ENCODE measurements around the gene KHK. TPM values are rescaled to one million over a fixed set of nuclear protein-coding genes. Genes with fewer than 3 reads are reported as not detected.

The KHK gene
- polyA plus RNA-seq, 2 of the 4 experiments (the other 2 are of a cell fraction): 4.2 to 7.6 TPM

DNA sequence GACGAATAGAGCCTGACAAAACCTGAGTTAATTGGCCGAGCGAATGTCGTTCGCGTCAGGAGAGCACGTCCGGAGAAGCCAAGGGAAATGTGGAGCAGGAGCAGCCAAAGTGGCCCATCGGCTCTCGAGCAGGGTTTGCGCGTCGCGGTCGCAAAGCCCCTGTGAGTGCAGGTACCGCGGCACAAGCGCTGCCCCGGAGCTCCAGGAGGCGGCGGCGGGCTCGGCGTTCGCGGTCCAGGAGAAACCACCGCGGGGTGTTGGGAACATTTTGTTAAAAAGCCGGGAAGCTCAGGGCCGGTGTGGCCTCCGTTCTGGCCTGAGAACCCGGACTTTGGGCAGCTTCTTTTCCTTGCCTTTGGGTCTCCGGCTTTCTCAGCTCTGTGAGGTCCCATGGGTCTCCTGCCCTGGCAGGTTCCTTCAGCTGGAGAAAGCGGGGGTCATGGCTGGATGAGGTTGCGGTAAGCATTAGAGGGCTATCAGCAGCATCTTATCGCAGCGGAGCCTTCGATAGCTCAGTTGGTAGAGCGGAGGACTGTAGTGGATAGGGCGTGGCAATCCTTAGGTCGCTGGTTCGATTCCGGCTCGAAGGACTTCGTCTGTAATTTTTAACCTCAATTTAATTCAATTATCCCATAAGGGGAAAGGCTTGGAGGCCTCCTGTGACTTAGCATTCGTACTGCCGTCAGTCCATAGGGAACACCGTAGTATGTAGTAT, 36.1 kb upstream of the KHK start:
- Histone ChIP-seq H3K4me2 (peak overlapping the region; percentile 89), H3K4me3 (peak overlapping the region; percentile 86), H3K27ac (peak overlapping the region; percentile 83 to 93), H3K9me3 (no peaks in the 10 kb centered on the region), H3K4me1 (peaks cover 13% of the 10 kb centered on the region; the same call in 2 of the 3 replicates)
- peak; percentile 77 to 86 for ATAC-seq
- CTCF ChIA-PET: interaction anchor here (0.8 to 13.5 kb wide), 18 partner anchors 9 to 253 kb away, joined by 3 to 143 read pairs (median 6); partner anchors contain the start of genes OST4 and TMEM214
- DNase-seq (ENCODE audit: low read depth in 1 of 2, low spot score in 1 of 2): peak; percentile 95 to 97
- 2% methylated on average over 47 of the region's 48 CpGs for WGBS (ENCODE audit: missing lambda C conversion rate)
- no peak for FAIRE-seq
- POLR2A ChIA-PET: interaction anchor here (0.9 to 3.3 kb wide), 17 partner anchors 9 to 331 kb away, joined by 3 to 37 read pairs (median 6); partner anchors contain the start of genes KHK, OST4 and TMEM214
- TF ChIP-seq SREBF2 (IDR thresholded peaks at IDR 0.05) (peak; percentile 90), HOXB13 (CRISPR knock-in tag; IDR thresholded peaks at IDR 0.05; ENCODE audit: low read depth) (no peak), CBX8 (IDR thresholded peaks at IDR 0.05) (no peak), CBX2 (IDR thresholded peaks at IDR 0.05; ENCODE audit: borderline replicate concordance, low read depth) (no peak), PHF8 (IDR thresholded peaks at IDR 0.05; ENCODE audit: borderline replicate concordance, low read depth) (no peak), RCOR1 (IDR thresholded peaks at IDR 0.05; ENCODE audit: low read depth, low read length) (no peak), HEYL (CRISPR knock-in tag; IDR thresholded peaks at IDR 0.05) (no peak), POLR2A (IDR thresholded peaks at IDR 0.05; ENCODE audit: low read length) (peak; percentile 97), MAZ (IDR thresholded peaks at IDR 0.05; ENCODE audit: borderline replicate concordance, low read depth, low read length) (peak; percentile 33; the same call in 1 of the 2 replicates), JUN (IDR thresholded peaks at IDR 0.05) (peak in 1 of 2 experiments; percentile 32; a peak in 3 of 5 replicates), CHD2 (IDR thresholded peaks at IDR 0.05; ENCODE audit: low read length, partially characterized antibody) (no peak), RNF2 (IDR thresholded peaks at IDR 0.05; ENCODE audit: borderline replicate concordance, low read depth) (peak; percentile 84; the same call in 1 of the 2 replicates), MYC (IDR thresholded peaks at IDR 0.05; ENCODE audit: borderline replicate concordance, low read length) (no peak; the same call in 1 of the 2 replicates), TP53 (CRISPR knock-in tag; IDR thresholded peaks at IDR 0.05) (peak; percentile 94), FOSL2 (IDR thresholded peaks at IDR 0.05) (no peak), FOSL2 (CRISPR knock-in tag; IDR thresholded peaks at IDR 0.05) (peak; percentile 36), USF2 (IDR thresholded peaks at IDR 0.05) (no peak), POLR2AphosphoS2 (conservative IDR thresholded peaks at IDR 0.05; ENCODE audit: low read length) (no peak; the same call in 1 of the 2 replicates), MAFK (IDR thresholded peaks at IDR 0.05; ENCODE audit: partially characterized antibody) (peak; percentile 22), CHD4 (IDR thresholded peaks at IDR 0.05; ENCODE audit: borderline replicate concordance) (no peak), EHMT2 (IDR thresholded peaks at IDR 0.05; ENCODE audit: low read depth) (no peak), ELK1 (IDR thresholded peaks at IDR 0.05; ENCODE audit: low read depth, low read length) (no peak), ZFP36 (IDR thresholded peaks at IDR 0.05; ENCODE audit: borderline replicate concordance, partially characterized antibody) (no peak), HDAC2 (IDR thresholded peaks at IDR 0.05) (0 out of 2 replicates have a peak, but pooled peaks have one; percentile 29), ESRRA (IDR thresholded peaks at IDR 0.05; ENCODE audit: borderline replicate concordance, low read length) (no peak), ZSCAN20 (CRISPR knock-in tag; IDR thresholded peaks at IDR 0.05) (no peak), TFCP2L1 (CRISPR knock-in tag; IDR thresholded peaks at IDR 0.05) (peak; percentile 6), KDM5A (IDR thresholded peaks at IDR 0.05) (no peak), RFX5 (IDR thresholded peaks at IDR 0.05) (no peak), BHLHE40 (IDR thresholded peaks at IDR 0.05; ENCODE audit: low read depth, low read length) (no peak), ZNF302 (CRISPR knock-in tag; IDR thresholded peaks at IDR 0.05) (no peak)
- TF ChIP-seq, protein P1, sequence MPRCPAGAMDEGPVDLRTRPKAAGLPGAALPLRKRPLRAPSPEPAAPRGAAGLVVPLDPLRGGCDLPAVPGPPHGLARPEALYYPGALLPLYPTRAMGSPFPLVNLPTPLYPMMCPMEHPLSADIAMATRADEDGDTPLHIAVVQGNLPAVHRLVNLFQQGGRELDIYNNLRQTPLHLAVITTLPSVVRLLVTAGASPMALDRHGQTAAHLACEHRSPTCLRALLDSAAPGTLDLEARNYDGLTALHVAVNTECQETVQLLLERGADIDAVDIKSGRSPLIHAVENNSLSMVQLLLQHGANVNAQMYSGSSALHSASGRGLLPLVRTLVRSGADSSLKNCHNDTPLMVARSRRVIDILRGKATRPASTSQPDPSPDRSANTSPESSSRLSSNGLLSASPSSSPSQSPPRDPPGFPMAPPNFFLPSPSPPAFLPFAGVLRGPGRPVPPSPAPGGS (IDR thresholded peaks at IDR 0.05): no peak
- TF ChIP-seq, protein P2, sequence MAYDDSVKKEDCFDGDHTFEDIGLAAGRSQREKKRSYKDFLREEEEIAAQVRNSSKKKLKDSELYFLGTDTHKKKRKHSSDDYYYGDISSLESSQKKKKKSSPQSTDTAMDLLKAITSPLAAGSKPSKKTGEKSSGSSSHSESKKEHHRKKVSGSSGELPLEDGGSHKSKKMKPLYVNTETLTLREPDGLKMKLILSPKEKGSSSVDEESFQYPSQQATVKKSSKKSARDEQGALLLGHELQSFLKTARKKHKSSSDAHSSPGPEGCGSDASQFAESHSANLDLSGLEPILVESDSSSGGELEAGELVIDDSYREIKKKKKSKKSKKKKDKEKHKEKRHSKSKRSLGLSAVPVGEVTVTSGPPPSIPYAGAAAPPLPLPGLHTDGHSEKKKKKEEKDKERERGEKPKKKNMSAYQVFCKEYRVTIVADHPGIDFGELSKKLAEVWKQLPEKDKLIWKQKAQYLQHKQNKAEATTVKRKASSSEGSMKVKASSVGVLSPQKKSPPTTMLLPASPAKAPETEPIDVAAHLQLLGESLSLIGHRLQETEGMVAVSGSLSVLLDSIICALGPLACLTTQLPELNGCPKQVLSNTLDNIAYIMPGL (CRISPR knock-in tag; IDR thresholded peaks at IDR 0.05; ENCODE audit: borderline replicate concordance): peak; percentile 87
- TF ChIP-seq, protein P3, sequence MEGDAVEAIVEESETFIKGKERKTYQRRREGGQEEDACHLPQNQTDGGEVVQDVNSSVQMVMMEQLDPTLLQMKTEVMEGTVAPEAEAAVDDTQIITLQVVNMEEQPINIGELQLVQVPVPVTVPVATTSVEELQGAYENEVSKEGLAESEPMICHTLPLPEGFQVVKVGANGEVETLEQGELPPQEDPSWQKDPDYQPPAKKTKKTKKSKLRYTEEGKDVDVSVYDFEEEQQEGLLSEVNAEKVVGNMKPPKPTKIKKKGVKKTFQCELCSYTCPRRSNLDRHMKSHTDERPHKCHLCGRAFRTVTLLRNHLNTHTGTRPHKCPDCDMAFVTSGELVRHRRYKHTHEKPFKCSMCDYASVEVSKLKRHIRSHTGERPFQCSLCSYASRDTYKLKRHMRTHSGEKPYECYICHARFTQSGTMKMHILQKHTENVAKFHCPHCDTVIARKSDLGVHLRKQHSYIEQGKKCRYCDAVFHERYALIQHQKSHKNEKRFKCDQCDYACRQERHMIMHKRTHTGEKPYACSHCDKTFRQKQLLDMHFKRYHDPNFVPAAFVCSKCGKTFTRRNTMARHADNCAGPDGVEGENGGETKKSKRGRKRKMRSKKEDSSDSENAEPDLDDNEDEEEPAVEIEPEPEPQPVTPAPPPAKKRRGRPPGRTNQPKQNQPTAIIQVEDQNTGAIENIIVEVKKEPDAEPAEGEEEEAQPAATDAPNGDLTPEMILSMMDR (IDR thresholded peaks at IDR 0.05): no peak

Data from A549 (cell line).